ENCODE measurements around the gene MT4.
"Not testable (repeated sequence)": the region's sequence is repeated elsewhere in the genome, so short reads cannot be mapped to it uniquely, and the experiment has no call there.

The MT4 gene

GRCh38 chr16:56558024-56558747, 6.7 kb upstream of the MT4 start:
- DNase-seq (ENCODE audit: low spot score): peak; percentile 55

- DNase-seq (ENCODE audit: low spot score): no peak
These were observed 5.8 kb upstream of the MT4 start for GRCh38 chr16:56559109-56559508.

GRCh38 chr16:56560447-56560846, 4.4 kb upstream of the MT4 start:
- no peak for DNase-seq (ENCODE audit: low spot score)

- no peak for DNase-seq (ENCODE audit: low spot score)
These were observed 3.7 kb upstream of the MT4 start for GRCh38 chr16:56561126-56561525.

- DNase-seq (ENCODE audit: low spot score): no peak
These were observed 5.1 kb downstream of the MT4 start for GRCh38 chr16:56569971-56570370.

GRCh38 chr16:56571525-56571924, 6.7 kb downstream of the MT4 start:
- DNase-seq (ENCODE audit: low spot score): no peak

- no peak for DNase-seq (ENCODE audit: low spot score)
These were observed 9.8 kb downstream of the MT4 start for GRCh38 chr16:56574625-56575024.

GRCh38 chr16:56576585-56577299, 11.9 kb downstream of the MT4 start:
- peak; percentile 36 for DNase-seq (ENCODE audit: low spot score)

- DNase-seq (ENCODE audit: low spot score): no peak
These were observed 12.4 kb downstream of the MT4 start for GRCh38 chr16:56577300-56577625.

GRCh38 chr16:56580391-56581048, 15.6 kb downstream of the MT4 start:
- DNase-seq (ENCODE audit: low spot score): no peak

- not testable (repeated sequence) for DNase-seq (ENCODE audit: low spot score)
These were observed 18.0 kb downstream of the MT4 start for GRCh38 chr16:56582911-56583310.

GRCh38 chr16:56583351-56584168, 18.7 kb downstream of the MT4 start:
- no peak for DNase-seq (ENCODE audit: low spot score)

- no peak for DNase-seq (ENCODE audit: low spot score)
These were observed 19.4 kb downstream of the MT4 start for GRCh38 chr16:56584276-56584675.

GRCh38 chr16:56588781-56589140, 23.9 kb downstream of the MT4 start:
- no peak for DNase-seq (ENCODE audit: low spot score)

GRCh38 chr16:56589141-56590039, 24.5 kb downstream of the MT4 start, which contains the start of gene MT3:
Gene MT3, plus strand, starts transcription at chr16:56589528. Its CDS starts 63 bp downstream, at chr16:56589591.
- peak; percentile 70 for DNase-seq (ENCODE audit: low spot score)

- DNase-seq (ENCODE audit: low spot score): peak; percentile 29
These were observed 26.6 kb downstream of the MT4 start for GRCh38 chr16:56591377-56592060.

GRCh38 chr16:56593573-56594291, 28.9 kb downstream of the MT4 start:
- no peak for DNase-seq (ENCODE audit: low spot score)

GRCh38 chr16:56594292-56594619, 29.4 kb downstream of the MT4 start:
- no peak for DNase-seq (ENCODE audit: low spot score)

GRCh38 chr16:56600398-56600999, 35.6 kb downstream of the MT4 start:
- no peak for DNase-seq (ENCODE audit: low spot score)

GRCh38 chr16:56601325-56601724, 36.5 kb downstream of the MT4 start:
- no peak for DNase-seq (ENCODE audit: low spot score)

All from putamen (tissue), 1 donor.